GM06990 (cell line): Measurements from ENCODE around the gene CFAP46.
"Not testable (repeated sequence)": the region's sequence is repeated elsewhere in the genome, so short reads cannot be mapped to it uniquely, and the experiment has no call there.

Source experiments
- DNase-seq: peaks from one replicate; pipeline ENCODE4 v3.0.0-alpha.2; 2011; ENCODE audit not compliant: insufficient read length; ENCODE audit errors: extremely low read depth
- H3K27me3 ChIP-seq: replicated peaks from 2 replicates; pipeline ENCODE4 v1.6.0; 2011; ENCODE audit warnings: low read length; ENCODE audit not compliant: control insufficient read depth, insufficient read depth
- H3K36me3 ChIP-seq: 2 replicates; pipeline ENCODE4 v1.5.1; 2011; ENCODE audit warnings: low read length; ENCODE audit not compliant: control insufficient read depth, insufficient read depth
- H3K4me3 ChIP-seq: replicated peaks from 2 replicates; pipeline ENCODE4 v1.5.1; 2011; ENCODE audit warnings: low read depth, mild to moderate bottlenecking, control low read depth, low read length
- TF ChIP-seq, protein P1 (sequence below): IDR thresholded peaks from 2 replicates; pipeline ENCODE4 v1.5.1; 2011; ENCODE audit warnings: low read length, control low read depth, mild to moderate bottlenecking, inconsistent platforms; ENCODE audit not compliant: insufficient read depth, poor library complexity, severe bottlenecking

CFAP46 gene

DNA sequence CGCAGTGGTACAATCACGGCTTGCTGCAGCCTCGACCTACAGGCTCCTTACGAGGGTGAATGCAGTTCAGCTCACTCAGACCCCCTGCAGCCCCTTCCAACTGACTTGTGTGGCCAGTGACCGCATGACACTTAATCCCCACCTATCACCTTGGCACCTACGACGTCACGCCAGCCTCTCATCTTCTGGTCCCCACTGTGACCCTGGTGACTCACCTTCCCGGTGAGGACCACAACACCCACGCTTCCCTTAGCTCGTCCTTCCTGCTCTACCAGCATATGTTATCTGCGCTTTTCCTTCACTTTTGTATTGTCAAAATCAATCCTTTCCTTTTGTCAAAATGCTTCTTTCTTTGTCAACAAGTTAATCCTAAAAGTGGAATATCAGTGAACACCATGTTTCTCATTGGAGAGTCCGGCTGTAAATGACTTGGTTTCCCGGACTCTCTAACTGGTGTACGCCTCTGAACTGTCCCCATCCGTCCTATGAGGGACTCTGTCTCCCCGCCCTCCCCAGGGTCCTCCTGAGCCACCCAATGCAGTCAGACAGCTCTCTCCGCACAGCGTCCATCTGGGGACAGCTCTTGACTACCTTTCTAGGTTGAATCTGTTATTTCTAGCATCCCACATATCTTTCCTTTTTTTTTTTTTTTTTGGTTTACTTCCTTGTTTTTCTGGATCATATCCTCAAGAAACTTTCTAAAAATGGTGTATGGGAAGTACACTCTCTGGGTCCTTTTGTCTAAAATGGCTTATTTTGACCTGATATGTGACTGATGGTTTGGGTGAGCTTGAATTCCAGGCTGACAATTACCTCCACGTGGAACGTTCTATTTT is 37.3 kb downstream of the CFAP46 start:
- Histone ChIP-seq H3K36me3 (no peaks in the 10 kb centered on the region), H3K27me3 (no peaks in the 10 kb centered on the region), H3K4me3 (no peak overlapping the region)
- DNase-seq = no peak
- TF ChIP-seq, protein P1, sequence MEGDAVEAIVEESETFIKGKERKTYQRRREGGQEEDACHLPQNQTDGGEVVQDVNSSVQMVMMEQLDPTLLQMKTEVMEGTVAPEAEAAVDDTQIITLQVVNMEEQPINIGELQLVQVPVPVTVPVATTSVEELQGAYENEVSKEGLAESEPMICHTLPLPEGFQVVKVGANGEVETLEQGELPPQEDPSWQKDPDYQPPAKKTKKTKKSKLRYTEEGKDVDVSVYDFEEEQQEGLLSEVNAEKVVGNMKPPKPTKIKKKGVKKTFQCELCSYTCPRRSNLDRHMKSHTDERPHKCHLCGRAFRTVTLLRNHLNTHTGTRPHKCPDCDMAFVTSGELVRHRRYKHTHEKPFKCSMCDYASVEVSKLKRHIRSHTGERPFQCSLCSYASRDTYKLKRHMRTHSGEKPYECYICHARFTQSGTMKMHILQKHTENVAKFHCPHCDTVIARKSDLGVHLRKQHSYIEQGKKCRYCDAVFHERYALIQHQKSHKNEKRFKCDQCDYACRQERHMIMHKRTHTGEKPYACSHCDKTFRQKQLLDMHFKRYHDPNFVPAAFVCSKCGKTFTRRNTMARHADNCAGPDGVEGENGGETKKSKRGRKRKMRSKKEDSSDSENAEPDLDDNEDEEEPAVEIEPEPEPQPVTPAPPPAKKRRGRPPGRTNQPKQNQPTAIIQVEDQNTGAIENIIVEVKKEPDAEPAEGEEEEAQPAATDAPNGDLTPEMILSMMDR = no peak

DNA sequence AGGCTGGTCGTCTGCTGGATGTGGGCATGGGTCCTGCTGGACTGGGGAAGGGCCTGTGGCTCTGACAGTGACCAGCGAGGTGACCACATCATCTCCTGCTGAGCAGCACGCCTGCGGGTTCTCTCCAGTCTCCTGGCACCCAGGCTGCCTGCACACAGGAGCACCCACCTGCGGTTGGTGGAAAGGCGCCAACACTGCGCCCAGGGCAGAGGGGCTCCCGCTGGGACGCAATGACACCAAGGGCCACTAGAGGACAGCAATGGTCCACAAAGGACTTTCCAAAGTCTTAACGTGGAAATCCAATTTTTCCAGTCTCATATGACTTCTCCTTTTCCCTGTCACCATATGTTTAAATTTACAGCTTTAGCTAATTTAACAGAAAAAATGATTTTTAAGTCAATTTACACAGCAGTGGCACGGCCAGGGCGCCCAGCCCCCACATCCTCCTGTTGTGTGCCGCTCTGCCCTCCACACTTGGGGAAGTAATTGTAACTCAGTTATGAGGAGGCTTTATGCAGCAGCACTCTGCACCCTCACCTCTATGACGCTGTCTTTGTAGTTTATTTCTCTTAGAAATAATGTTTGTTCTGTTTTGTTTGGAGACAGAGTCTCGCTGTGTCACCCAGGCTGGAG is 38.1 kb downstream of the CFAP46 start:
- no peak overlapping the region for H3K4me3 ChIP-seq
- H3K36me3 ChIP-seq = no peaks in the 10 kb centered on the region
- DNase-seq = no peak
- H3K27me3 ChIP-seq = no peaks in the 10 kb centered on the region
- TF ChIP-seq, protein P1 = peak; percentile 89

DNA sequence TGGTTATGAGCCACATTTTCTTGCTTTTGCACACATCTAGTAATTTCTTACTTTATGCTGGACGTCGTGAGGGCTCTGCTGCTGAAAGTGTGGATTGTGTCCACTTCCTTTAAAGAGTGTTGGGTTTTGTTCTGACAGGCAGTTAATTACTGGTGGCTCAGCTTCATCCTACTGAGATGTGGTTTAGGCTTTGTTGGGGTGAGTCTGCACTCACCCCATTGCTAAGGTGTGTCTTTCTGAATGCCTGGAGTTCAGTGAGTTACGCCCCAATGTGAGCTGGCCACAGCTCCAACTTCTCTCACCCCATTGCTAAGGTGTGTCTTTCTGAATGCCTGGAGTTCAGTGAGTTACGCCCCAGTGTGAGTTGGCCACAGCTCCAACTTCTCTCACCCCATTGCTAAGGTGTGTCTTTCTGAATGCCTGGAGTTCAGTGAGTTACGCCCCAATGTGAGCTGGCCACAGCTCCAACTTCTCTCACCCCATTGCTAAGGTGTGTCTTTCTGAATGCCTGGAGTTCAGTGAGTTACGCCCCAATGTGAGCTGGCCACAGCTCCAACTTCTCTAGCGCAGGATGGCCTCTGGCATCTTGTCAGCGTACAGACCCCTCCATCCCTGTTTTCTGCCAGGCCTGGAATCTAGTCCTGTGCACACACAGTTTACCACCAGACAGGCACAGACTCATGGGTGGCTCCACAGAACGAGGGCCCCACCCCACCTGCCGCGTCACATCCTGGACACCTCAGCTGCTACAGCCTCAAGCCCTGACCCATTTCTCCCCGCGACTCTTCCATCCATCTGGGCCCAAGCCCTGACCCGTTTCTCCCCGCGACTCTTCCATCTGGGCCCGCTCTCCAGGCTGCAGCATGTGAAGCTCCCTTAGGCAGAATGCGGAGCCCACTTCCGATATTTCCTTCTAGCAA is 39.5 kb downstream of the CFAP46 start:
- not testable (repeated sequence) for H3K4me3 ChIP-seq, DNase-seq, H3K36me3 ChIP-seq, H3K27me3 ChIP-seq

DNA sequence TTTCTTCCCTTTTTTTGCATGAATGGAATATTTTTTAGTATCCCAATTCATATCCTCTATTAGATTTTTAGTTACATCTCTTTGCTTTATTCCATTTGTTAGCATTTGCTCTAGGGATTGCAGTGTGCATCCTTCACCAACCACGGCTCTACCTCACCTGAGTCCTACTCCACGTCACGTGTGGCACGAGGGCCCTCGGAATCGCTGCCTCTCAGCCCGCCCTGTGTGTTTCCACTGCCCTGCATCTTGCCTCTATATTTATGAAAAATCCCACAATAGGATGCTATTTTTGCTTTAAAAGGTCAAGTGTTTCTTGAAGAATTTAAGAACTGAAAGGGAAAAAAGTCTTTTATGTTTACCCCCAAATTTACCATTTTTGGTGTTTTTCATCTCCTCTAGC is 41.0 kb downstream of the CFAP46 start:
- Histone ChIP-seq H3K36me3 (no peaks in the 10 kb centered on the region), H3K4me3 (no peak overlapping the region), H3K27me3 (no peaks in the 10 kb centered on the region)
- no peak for DNase-seq
- TF ChIP-seq, protein P1 = no peak

DNA sequence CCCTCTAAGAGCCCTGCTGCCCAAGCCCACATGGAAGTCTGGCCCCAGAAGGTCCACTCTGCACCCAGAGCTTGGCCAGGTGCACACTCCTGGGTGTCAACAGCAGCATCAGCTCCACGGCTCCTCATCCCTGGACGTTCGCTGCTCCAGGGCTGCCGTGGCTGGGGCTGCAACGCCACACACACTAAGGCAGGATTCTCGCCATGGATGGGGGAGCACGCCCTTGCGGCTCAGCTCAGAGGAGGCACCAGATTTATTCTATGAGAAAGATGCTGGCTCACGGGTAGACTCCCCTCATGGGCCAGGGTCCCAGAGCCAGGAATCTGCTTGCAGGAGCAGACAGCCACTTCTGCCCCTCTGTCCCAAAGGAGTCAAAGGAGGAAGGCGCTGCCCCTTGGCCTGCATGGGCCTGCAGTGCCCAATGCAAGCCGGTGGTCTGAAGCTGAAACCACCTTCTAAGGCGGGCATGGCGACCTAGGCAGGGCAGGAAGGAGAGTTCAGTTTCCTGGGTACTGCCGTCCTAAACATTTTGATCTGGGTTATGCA is 42.1 kb downstream of the CFAP46 start:
- no peaks in the 10 kb centered on the region for H3K36me3 ChIP-seq
- TF ChIP-seq, protein P1 = no peak
- DNase-seq = no peak
- no peaks in the 10 kb centered on the region for H3K27me3 ChIP-seq
- no peak overlapping the region for H3K4me3 ChIP-seq

DNA sequence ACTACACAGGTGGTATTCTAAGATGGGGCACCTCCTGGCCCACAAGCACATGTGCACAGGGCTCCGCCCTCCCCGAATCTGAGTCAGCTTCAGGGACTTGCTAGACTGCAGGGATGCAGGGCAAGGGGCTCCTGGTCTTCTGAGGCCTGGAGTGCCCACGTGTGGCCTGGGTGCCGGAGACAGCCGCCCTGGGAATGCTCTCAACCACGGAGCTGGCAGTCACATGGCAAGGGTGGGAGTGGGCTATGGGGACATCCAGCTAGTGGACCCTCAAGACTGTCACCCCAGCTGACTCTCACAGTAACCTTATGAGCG is 42.7 kb downstream of the CFAP46 start:
- DNase-seq = no peak
- Histone ChIP-seq H3K4me3 (no peak overlapping the region), H3K27me3 (no peaks in the 10 kb centered on the region), H3K36me3 (no peaks in the 10 kb centered on the region)
- TF ChIP-seq, protein P1 = no peak
